Inferior parietal cortex (tissue), 1 donor: Measurements from ENCODE around the gene ACBD7.

ENCODE experiments used
- DNase-seq: peaks from one replicate; pipeline ENCODE4 v3.0.0-alpha.2; 2016; ENCODE audit errors: extremely low spot score

The ACBD7 gene

GRCh38 chr10:15088428-15089261, at the start of gene ACBD7:
ACBD7 (minus strand) TSS chr10:15088776; CDS start chr10:15088728, 48 bp downstream.
- peak; percentile 76 for DNase-seq

- no peak for DNase-seq
Observed at GRCh38 chr10:15137636-15138035, 49.1 kb upstream of the ACBD7 start.

GRCh38 chr10:15137036-15137359, 48.4 kb upstream of the ACBD7 start:
- DNase-seq = no peak

- DNase-seq = no peak
Observed at GRCh38 chr10:15136129-15137035, 47.8 kb upstream of the ACBD7 start.

GRCh38 chr10:15131330-15131729, 42.8 kb upstream of the ACBD7 start:
- DNase-seq = no peak

GRCh38 chr10:15124908-15125307, 36.3 kb upstream of the ACBD7 start:
- DNase-seq = no peak

GRCh38 chr10:15124190-15124589, 35.6 kb upstream of the ACBD7 start:
- no peak for DNase-seq

GRCh38 chr10:15123749-15124184, 35.2 kb upstream of the ACBD7 start:
- DNase-seq = no peak

GRCh38 chr10:15122477-15123030, 34.0 kb upstream of the ACBD7 start:
- no peak for DNase-seq

GRCh38 chr10:15121707-15122106, 33.1 kb upstream of the ACBD7 start:
- no peak for DNase-seq

GRCh38 chr10:15120523-15120922, 31.9 kb upstream of the ACBD7 start:
- no peak for DNase-seq

- no peak for DNase-seq
Observed at GRCh38 chr10:15118615-15119014, 30.0 kb upstream of the ACBD7 start.

GRCh38 chr10:15116225-15116624, 27.6 kb upstream of the ACBD7 start:
- DNase-seq = no peak

GRCh38 chr10:15113766-15114165, 25.2 kb upstream of the ACBD7 start:
- no peak for DNase-seq

GRCh38 chr10:15112657-15113056, 24.1 kb upstream of the ACBD7 start:
- no peak for DNase-seq

- DNase-seq = peak; percentile 82
Observed at GRCh38 chr10:15106352-15107013, 17.9 kb upstream of the ACBD7 start.

- no peak for DNase-seq
Observed at GRCh38 chr10:15103513-15103912, 14.9 kb upstream of the ACBD7 start.

GRCh38 chr10:15099886-15100285, 11.3 kb upstream of the ACBD7 start:
- DNase-seq = no peak

- peak; percentile 94 for DNase-seq
Observed at GRCh38 chr10:15097011-15097812, 8.6 kb upstream of the ACBD7 start, which contains the start of gene RPP38. RPP38 (plus strand) TSS chr10:15097355; CDS start chr10:15103315, 5,960 bp downstream.

- no peak for DNase-seq
Observed at GRCh38 chr10:15096661-15097010, 8.1 kb upstream of the ACBD7 start.

- DNase-seq = no peak
Observed at GRCh38 chr10:15092855-15093408, 4.4 kb upstream of the ACBD7 start.
